Measurements from ENCODE around the gene WSCD2.

- TF ChIP-seq CTCF (IDR thresholded peaks at IDR 0.05; ENCODE audit: poor library complexity, severe bottlenecking) (no peak), POLR2AphosphoS5 (IDR thresholded peaks at IDR 0.05) (no peak), RAD21 (conservative IDR thresholded peaks at IDR 0.05) (no peak), TAF1 (IDR thresholded peaks at IDR 0.05; ENCODE audit: low read depth) (no peak), EZH2 (IDR thresholded peaks at IDR 0.05; ENCODE audit: borderline replicate concordance, insufficient read depth, low read length, poor library complexity, severe bottlenecking) (no peak)
Observed at GRCh38 chr12:108116254-108116653, 12.8 kb upstream of the WSCD2 start.

All from neural cell (in vitro differentiated cells).